OCI-LY7 (cell line): Measurements from ENCODE around the gene CCR5AS.

ENCODE experiments used
- BruUV-seq: library from RNA; stranded (reverse); fragments of 400-500 nt; replicated peaks from 2 replicates; lab custom pipeline; 2021; lab: Mats Ljungman, UMichigan
- CTCF ChIA-PET: fragments of 300-600 bp; sonication (Branson Sonifier 250); formaldehyde crosslinking; loops from one replicate; lab custom pipeline; 2022; ENCODE audit warnings: antibody characterized with exemption; ENCODE audit not compliant: unreplicated experiment; lab: Charles Lee
- POLR2A ChIA-PET: fragments of 300-600 bp; sonication (Branson Sonifier 250); formaldehyde crosslinking; loops from one replicate; lab custom pipeline; 2022; ENCODE audit warnings: antibody characterized with exemption; lab: Charles Lee
- DNase-seq: peaks from one replicate; pipeline ENCODE4 v3.0.0-alpha.2; 2015; ENCODE audit warnings: low spot score
- H2AFZ ChIP-seq: fragments of 200-600 bp; sonication (generic), shearing (Covaris generic); 2 replicates; pipeline ENCODE4 v1.6.1; 2014; ENCODE audit warnings: mild to moderate bottlenecking, antibody characterized with exemption, low read length, moderate library complexity
- H3K27ac ChIP-seq: fragments of 200-600 bp; sonication (generic); 2 replicates; pipeline ENCODE4 v1.5.1; 2014; ENCODE audit warnings: mixed run types, low read depth, mild to moderate bottlenecking, moderate library complexity, low read length, inconsistent platforms; ENCODE audit not compliant: poor library complexity, severe bottlenecking
- H3K36me3 ChIP-seq: fragments of 200-600 bp; sonication (generic); 2 replicates; pipeline ENCODE4 v1.6.1; 2014; ENCODE audit warnings: mild to moderate bottlenecking, antibody characterized with exemption, low read length, moderate library complexity, mixed read lengths; ENCODE audit not compliant: insufficient read depth
- H3K4me1 ChIP-seq: fragments of 200-600 bp; sonication (generic); 2 replicates; pipeline ENCODE4 v1.5.1; 2014; ENCODE audit warnings: mild to moderate bottlenecking, low read length; ENCODE audit not compliant: insufficient read depth, poor library complexity, severe bottlenecking
- H3K4me2 ChIP-seq: fragments of 200-600 bp; sonication (generic); 2 replicates; pipeline ENCODE4 v1.6.1; 2014; ENCODE audit warnings: mild to moderate bottlenecking, low read length
- H3K4me3 ChIP-seq: fragments of 200-600 bp; sonication (generic); 2 replicates; pipeline ENCODE4 v1.5.1; 2014; ENCODE audit warnings: mild to moderate bottlenecking, low read depth, low read length; ENCODE audit not compliant: poor library complexity, severe bottlenecking
- H3K79me2 ChIP-seq: fragments of 200-600 bp; sonication (generic); 2 replicates; pipeline ENCODE4 v1.6.1; 2016; ENCODE audit warnings: low read depth, mild to moderate bottlenecking, low read length, moderate library complexity, mixed read lengths; ENCODE audit not compliant: insufficient read depth
- H3K9me2 ChIP-seq: fragments of 200-600 bp; sonication (generic); 2 replicates; pipeline ENCODE4 v1.6.1; 2016; ENCODE audit warnings: mild to moderate bottlenecking, low read length, mixed read lengths; ENCODE audit not compliant: insufficient read depth
- H3K9me3 ChIP-seq: fragments of 200-600 bp; sonication (generic); 2 replicates; pipeline ENCODE4 v1.6.1; 2014; ENCODE audit warnings: mild to moderate bottlenecking, mixed run types, low read length, mixed read lengths
- H4K20me1 ChIP-seq: fragments of 200-600 bp; sonication (generic); 2 replicates; pipeline ENCODE4 v1.6.1; 2014; ENCODE audit warnings: mild to moderate bottlenecking, antibody characterized with exemption, low read length, moderate library complexity, mixed read lengths; ENCODE audit not compliant: insufficient read depth
- CTCF ChIP-seq: fragments of 200-600 bp; sonication (generic); conservative IDR thresholded peaks from 2 replicates; pipeline ENCODE4 v1.5.1; 2014; ENCODE audit warnings: mild to moderate bottlenecking, antibody characterized with exemption, low read length, moderate library complexity, mixed read lengths
- EZH2phosphoT487 ChIP-seq: fragments of 200-600 bp; sonication (generic); IDR thresholded peaks from 2 replicates; pipeline ENCODE4 v1.6.1; 2018; ENCODE audit warnings: low read depth, borderline replicate concordance, mild to moderate bottlenecking, mixed run types, antibody characterized with exemption, low read length, moderate library complexity, mixed read lengths
- intact Hi-C: fragments of 100-400 bp; cut with micrococcal nuclease; formaldehyde crosslinking; loops from one replicate; pipeline ENCODE4 v1.10.0; 2022; ENCODE audit not compliant: unreplicated experiment

CCR5AS gene

GRCh38 chr3:46423588-46423987, 16.7 kb upstream of the CCR5AS start:
- Histone ChIP-seq H3K4me3 (no peak overlapping the region), H3K4me1 (no peaks in the 10 kb centered on the region), H4K20me1 (no peaks in the 10 kb centered on the region), H3K9me3 (no peaks in the 10 kb centered on the region), H3K36me3 (no peaks in the 10 kb centered on the region), H3K79me2 (no peaks in the 10 kb centered on the region), H2AFZ (no peak overlapping the region), H3K9me2 (no peaks in the 10 kb centered on the region), H3K4me2 (no peak overlapping the region), H3K27ac (no peak overlapping the region)
- ChIA-PET CTCF (no interaction called here), POLR2A (no interaction called here)
- no TSS peak for BruUV-seq
- intact Hi-C loops: no loop called here
- DNase-seq: no peak
- TF ChIP-seq EZH2phosphoT487: no peak
- no peak for TF ChIP-seq CTCF

DNA sequence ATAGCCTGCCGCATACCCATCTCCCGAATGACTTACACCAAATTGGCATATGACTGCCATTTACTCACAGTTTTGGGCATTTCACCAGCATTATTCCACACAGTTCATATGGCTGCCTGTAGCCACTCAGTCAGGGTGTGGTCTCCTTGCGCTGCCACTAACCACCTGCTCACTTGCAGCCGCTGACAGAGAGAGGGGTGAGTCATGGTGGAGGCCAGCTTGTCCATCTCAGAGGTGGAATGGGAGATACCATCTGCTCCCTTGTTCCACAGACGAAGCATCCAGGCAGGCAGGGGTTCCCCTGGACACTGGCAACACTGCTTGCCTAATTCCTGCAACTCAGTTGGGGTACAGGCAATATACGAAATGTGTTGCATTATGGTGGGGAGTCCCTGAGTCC, 15.8 kb upstream of the CCR5AS start:
- no peaks in the 10 kb centered on the region for H3K4me1 ChIP-seq
- ChIA-PET CTCF (no interaction called here), POLR2A (no interaction called here)
- H3K9me3 ChIP-seq: no peaks in the 10 kb centered on the region
- intact Hi-C loops: no loop called here
- no TSS peak for BruUV-seq
- no peaks in the 10 kb centered on the region for H3K9me2 ChIP-seq
- no peaks in the 10 kb centered on the region for H4K20me1 ChIP-seq
- no peak overlapping the region for H2AFZ ChIP-seq
- DNase-seq: no peak
- no peak overlapping the region for H3K4me3 ChIP-seq
- no peak overlapping the region for H3K4me2 ChIP-seq
- TF ChIP-seq CTCF (no peak), EZH2phosphoT487 (no peak)
- H3K36me3 ChIP-seq: no peaks in the 10 kb centered on the region
- no peak overlapping the region for H3K27ac ChIP-seq
- H3K79me2 ChIP-seq: no peaks in the 10 kb centered on the region

GRCh38 chr3:46420931-46421330, 14.1 kb upstream of the CCR5AS start:
- no TSS peak for BruUV-seq
- Histone ChIP-seq H3K9me3 (no peaks in the 10 kb centered on the region), H3K4me2 (no peak overlapping the region), H3K27ac (no peak overlapping the region), H3K4me3 (no peak overlapping the region), H3K36me3 (no peaks in the 10 kb centered on the region), H3K9me2 (no peaks in the 10 kb centered on the region), H3K79me2 (no peaks in the 10 kb centered on the region), H4K20me1 (no peaks in the 10 kb centered on the region), H3K4me1 (peaks cover 14% of the 10 kb centered on the region), H2AFZ (no peak overlapping the region)
- TF ChIP-seq CTCF: no peak
- no peak for TF ChIP-seq EZH2phosphoT487
- CTCF ChIA-PET: no interaction called here
- no peak for DNase-seq
- POLR2A ChIA-PET: no interaction called here
- intact Hi-C loops: no loop called here
